Testis (tissue), 2 donors: Measurements from ENCODE around the gene OTOP2.

ENCODE experiments used
- POLR2A ChIP-seq: fragments of 450-650 bp; IDR thresholded peaks from one replicate; pipeline ENCODE4 v1.6.1; 2017; ENCODE audit warnings: antibody characterized with exemption, mild to moderate bottlenecking, moderate library complexity
- TF ChIP-seq, protein P1 (sequence below), 3 experiments: fragments of 450-650 bp in 2 of 3; fragments of 200-600 bp in 1 of 3; sonication (generic) in 1 of 3; IDR thresholded peaks; one replicate each; pipeline ENCODE4 v1.5.1; 2016 to 2019; ENCODE audit warnings: antibody characterized with exemption in 3 of 3, mild to moderate bottlenecking in 2 of 3, moderate library complexity in 1 of 3

DNA sequence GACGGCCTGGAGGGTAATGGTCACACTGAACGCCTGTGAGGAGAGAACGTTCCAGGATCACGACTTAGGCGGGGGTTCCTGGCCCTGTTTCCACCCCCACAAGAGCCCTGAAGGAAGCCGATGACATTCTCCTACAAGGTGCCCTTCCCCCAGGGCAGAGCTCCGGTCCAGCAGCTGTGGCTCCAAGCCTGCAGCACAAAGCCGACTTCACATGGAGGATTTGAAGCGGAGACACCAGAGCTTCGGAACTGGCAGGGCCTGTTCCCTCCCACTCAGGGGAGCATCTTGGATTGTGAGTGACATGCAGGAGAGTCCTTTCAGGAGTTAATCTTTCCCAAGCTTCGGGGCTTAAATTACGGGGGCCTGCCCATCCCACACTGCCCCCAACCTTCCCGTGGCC lies 35.6 kb upstream of the OTOP2 start:
- TF ChIP-seq, protein P1, sequence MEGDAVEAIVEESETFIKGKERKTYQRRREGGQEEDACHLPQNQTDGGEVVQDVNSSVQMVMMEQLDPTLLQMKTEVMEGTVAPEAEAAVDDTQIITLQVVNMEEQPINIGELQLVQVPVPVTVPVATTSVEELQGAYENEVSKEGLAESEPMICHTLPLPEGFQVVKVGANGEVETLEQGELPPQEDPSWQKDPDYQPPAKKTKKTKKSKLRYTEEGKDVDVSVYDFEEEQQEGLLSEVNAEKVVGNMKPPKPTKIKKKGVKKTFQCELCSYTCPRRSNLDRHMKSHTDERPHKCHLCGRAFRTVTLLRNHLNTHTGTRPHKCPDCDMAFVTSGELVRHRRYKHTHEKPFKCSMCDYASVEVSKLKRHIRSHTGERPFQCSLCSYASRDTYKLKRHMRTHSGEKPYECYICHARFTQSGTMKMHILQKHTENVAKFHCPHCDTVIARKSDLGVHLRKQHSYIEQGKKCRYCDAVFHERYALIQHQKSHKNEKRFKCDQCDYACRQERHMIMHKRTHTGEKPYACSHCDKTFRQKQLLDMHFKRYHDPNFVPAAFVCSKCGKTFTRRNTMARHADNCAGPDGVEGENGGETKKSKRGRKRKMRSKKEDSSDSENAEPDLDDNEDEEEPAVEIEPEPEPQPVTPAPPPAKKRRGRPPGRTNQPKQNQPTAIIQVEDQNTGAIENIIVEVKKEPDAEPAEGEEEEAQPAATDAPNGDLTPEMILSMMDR (IDR thresholded peaks at IDR 0.05) = no peak
- no peak for TF ChIP-seq POLR2A
